Measurements from ENCODE around the gene GPR153.
A peak's percentile ranks its signal among the peaks of the same experiment; 100 is the strongest.

GPR153 gene

DNA sequence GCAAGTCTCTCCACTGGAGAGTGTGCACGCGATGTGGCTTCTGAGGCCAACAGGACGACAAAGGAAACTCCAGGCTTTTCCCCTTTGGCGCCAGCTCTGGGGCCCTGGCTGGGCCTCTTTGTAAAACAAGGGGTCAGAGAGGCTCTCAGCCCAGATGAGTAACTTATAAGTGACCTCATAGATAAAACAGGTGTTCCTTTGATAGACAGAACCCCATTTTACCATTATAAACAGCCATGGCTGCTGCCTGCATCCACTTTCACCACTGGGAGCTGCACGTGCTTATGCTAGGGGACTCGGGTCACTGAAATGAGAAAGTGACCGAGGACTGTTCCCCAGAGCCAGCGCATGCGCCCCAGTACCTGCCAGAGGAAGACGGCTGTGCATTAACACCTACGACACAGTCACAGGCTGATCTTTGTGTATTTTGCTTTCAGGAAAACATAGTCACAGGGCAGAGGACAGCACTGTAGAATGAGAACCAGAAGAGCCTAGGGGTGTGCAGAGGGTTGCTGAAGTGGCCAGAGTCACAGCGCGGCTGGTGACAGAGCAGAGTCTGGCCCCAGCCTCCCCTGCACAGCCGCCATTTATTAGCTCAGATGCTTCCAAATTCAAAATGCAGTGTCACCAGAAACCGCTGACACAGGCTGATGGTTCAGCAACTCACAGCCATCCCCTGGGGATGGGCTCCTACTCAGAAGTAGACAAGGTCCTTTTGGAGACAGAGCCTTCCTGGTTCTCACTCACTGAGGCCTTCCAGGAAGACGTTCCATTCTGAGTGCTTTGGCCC, 42.3 kb downstream of the GPR153 start:
- Mint-ChIP-seq H3K27me3 (peaks cover 24% of the 10 kb centered on the region), H3K9me3 (no peaks in the 10 kb centered on the region), H3K27ac (no peak overlapping the region), H3K4me1 (no peaks in the 10 kb centered on the region), H3K4me3 (no peak overlapping the region)
- ATAC-seq (no peak), DNase-seq (no peak)

- ATAC-seq (no peak), DNase-seq (no peak)
- H3K27ac Mint-ChIP-seq = no peak overlapping the region
- H3K9me3 Mint-ChIP-seq = no peaks in the 10 kb centered on the region
- H3K4me1 Mint-ChIP-seq = peaks cover 22% of the 10 kb centered on the region
- peaks cover 86% of the 10 kb centered on the region for H3K27me3 Mint-ChIP-seq
- H3K4me3 Mint-ChIP-seq = no peak overlapping the region
These were observed 48.5 kb downstream of the GPR153 start for GRCh38 chr1:6212193-6212959.

DNA sequence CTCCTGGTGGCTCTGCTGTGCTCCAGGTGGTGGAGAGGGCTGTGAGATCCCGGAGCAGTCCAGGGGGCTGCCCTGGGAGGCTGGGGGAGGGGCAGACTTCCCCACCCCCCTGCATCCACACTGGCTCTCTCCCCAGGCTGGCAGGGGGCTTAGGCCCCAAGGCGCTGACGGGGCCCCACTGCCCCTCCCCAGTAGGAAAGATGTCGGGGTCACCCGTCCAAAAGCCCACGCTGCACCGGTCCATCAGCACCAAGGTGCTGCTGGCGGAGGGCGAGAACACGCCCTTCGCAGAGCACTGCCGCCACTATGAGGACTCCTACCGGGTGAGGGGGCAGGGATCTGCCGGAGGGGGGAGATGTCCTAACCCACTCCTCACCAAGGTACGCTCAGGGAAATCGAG, 49.2 kb downstream of the GPR153 start:
- no peak overlapping the region for H3K27ac Mint-ChIP-seq
- peaks cover 26% of the 10 kb centered on the region for H3K4me1 Mint-ChIP-seq
- H3K9me3 Mint-ChIP-seq = no peaks in the 10 kb centered on the region
- peaks cover 92% of the 10 kb centered on the region for H3K27me3 Mint-ChIP-seq
- ATAC-seq (no peak), DNase-seq (no peak)
- H3K4me3 Mint-ChIP-seq = no peak overlapping the region

DNA sequence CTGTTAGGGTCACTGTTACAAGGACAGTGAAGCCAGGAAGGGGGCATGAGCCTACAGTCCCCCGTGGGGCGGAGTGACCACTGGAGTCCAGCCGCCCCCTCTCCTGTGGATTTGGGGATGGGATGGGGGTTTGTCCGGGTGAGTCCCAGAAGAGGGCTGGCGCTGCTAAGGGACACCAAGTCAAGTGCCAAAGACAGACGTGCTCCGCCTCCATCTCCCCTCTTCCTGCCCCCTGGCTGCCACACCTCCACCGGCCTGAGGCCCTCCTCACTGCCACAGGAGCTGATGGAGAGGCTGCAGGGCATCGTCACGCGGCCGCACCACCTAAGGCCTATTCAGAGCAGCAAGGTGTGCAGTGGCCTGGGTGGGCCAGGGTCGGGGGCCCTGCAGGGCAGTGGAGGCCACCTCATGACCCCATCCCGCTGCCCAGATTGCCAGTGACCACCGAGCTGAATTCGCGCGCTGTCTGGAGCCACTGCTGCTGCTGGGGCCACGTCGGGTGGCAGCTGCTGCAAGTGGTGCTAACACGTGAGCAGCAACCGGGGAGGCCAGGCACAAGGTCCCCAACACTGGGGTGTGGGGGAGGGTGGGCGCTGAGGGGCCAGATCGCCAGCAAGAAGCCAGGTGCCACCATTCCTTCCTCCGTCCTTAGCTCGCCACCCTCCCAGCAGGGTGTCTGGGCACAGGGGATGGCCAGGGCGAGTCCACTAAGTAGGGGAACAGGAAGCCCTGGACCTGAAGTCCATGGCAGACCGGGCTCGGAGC, 50.1 kb downstream of the GPR153 start:
- DNase-seq (no peak), ATAC-seq (no peak)
- peaks cover 96% of the 10 kb centered on the region for H3K27me3 Mint-ChIP-seq
- no peak overlapping the region for H3K4me3 Mint-ChIP-seq
- peaks cover 28% of the 10 kb centered on the region for H3K4me1 Mint-ChIP-seq
- H3K9me3 Mint-ChIP-seq = no peaks in the 10 kb centered on the region
- H3K27ac Mint-ChIP-seq = no peak overlapping the region

DNA sequence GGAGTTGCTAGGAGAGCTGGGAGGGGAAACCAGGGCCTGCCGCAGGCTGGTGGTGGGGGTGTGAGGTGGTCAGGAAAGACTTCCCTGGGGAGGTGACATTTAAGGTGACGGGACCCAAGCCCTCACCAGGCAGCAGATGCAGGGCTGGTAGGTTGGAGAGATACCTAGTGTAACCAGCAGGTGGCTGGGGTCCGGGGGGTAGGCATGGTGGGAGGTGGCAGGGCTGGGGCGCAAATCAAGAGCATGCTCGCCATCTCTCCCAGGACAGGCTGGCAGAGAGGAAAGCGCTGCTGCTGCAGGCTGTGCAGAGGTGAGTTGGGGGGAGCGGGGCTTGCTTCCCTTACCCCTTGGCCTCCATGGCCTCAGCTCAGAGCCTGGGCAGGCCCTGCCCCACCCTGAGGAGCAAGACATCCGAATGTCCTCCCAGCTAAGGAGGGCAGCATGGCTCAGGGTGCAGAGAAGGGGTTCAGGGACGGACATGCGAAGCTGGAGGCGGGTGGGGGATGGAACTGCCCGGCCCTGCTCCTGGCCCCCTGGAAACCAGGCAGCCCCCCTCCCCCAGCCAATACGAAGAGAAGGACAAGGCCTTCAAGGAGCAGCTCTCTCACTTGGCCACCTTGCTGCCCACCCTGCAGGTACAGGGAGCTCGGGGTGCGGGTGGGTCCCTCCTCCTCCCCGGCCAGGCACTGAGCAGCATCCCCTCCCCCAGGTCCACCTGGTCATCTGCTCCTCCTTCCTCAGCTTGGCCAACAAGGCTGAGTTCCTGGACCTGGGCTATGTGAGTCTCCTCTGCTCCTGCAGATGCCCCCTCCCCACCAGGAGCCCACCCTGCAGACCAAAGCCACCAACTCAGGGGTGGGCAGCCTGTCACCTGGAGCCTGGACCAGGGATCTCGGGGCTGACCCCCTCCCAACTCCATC, 51.0 kb downstream of the GPR153 start:
- H3K27ac Mint-ChIP-seq = no peak overlapping the region
- DNase-seq (peak in 1 of 2 donors; percentile 26), ATAC-seq (peak; percentile 21)
- H3K9me3 Mint-ChIP-seq = no peaks in the 10 kb centered on the region
- H3K27me3 Mint-ChIP-seq = peaks cover 87% of the 10 kb centered on the region
- H3K4me1 Mint-ChIP-seq = peaks cover 31% of the 10 kb centered on the region
- peak overlapping the region in 1 of 2 donors; percentile 67 for H3K4me3 Mint-ChIP-seq

GRCh38 chr1:6208723-6209660, 51.9 kb downstream of the GPR153 start:
- Mint-ChIP-seq H3K27me3 (peaks cover 79% of the 10 kb centered on the region), H3K27ac (no peak overlapping the region), H3K4me3 (peak overlapping the region; percentile 37 to 67), H3K9me3 (no peaks in the 10 kb centered on the region), H3K4me1 (peaks cover 36% of the 10 kb centered on the region)
- peak; percentile 35 for ATAC-seq
- DNase-seq = peak in 1 of 2 donors; percentile 26

DNA sequence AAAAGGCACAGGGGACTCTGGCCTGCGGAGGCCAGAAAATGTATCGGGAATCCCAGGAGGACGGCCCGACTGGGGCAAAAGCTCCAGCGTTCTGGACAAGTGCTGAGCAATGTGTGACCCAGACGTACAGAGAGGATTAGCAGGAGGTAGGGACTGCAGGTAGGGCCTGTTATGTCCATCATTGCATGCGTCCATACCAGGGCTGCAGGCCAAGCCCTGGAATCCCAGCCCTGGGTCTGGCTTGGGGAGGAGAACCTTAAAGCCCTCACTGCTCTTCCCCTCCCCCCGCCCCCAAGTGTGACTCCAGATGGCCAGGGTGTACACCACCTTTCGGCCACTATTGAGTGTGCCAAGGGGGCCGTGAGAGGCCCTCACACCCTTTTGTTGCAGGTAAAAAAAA, 53.0 kb downstream of the GPR153 start:
- Mint-ChIP-seq H3K27ac (no peak overlapping the region), H3K4me1 (peaks cover 36% of the 10 kb centered on the region), H3K4me3 (peak overlapping the region in 1 of 2 donors; percentile 37), H3K9me3 (no peaks in the 10 kb centered on the region), H3K27me3 (peaks cover 68% of the 10 kb centered on the region)
- DNase-seq = no peak
- no peak for ATAC-seq

- Mint-ChIP-seq H3K4me3 (peak overlapping the region; percentile 75 to 84), H3K4me1 (peaks cover 36% of the 10 kb centered on the region), H3K27ac (no peak overlapping the region), H3K27me3 (peaks cover 62% of the 10 kb centered on the region), H3K9me3 (no peaks in the 10 kb centered on the region)
- DNase-seq = no peak
- no peak for ATAC-seq
These were observed 53.6 kb downstream of the GPR153 start for GRCh38 chr1:6207075-6207885.

- ATAC-seq (peak; percentile 10), DNase-seq (no peak)
- H3K4me3 Mint-ChIP-seq = peak overlapping the region; percentile 75 to 84
- H3K4me1 Mint-ChIP-seq = peaks cover 37% of the 10 kb centered on the region
- peaks cover 54% of the 10 kb centered on the region for H3K27me3 Mint-ChIP-seq
- H3K27ac Mint-ChIP-seq = no peak overlapping the region
- H3K9me3 Mint-ChIP-seq = no peaks in the 10 kb centered on the region
These were observed 54.4 kb downstream of the GPR153 start for GRCh38 chr1:6206520-6206855.

GRCh38 chr1:6205849-6206519, 54.9 kb downstream of the GPR153 start, which contains the start of gene RNF207:
TSS of gene RNF207 (plus strand) at chr1:6206119. CDS start at chr1:6206536, 417 bp downstream.
- peaks cover 42% of the 10 kb centered on the region for H3K4me1 Mint-ChIP-seq
- peak within 1 kb of the TSS; percentile 84 to 85 for H3K4me3 Mint-ChIP-seq
- ATAC-seq = peak; percentile 84
- H3K9me3 Mint-ChIP-seq = no peaks in the 10 kb centered on the region
- peaks cover 49% of the 10 kb centered on the region for H3K27me3 Mint-ChIP-seq
- peak within 1 kb of the TSS; percentile 13 to 48 for H3K27ac Mint-ChIP-seq
- peak; percentile 63 to 78 for DNase-seq

DNA sequence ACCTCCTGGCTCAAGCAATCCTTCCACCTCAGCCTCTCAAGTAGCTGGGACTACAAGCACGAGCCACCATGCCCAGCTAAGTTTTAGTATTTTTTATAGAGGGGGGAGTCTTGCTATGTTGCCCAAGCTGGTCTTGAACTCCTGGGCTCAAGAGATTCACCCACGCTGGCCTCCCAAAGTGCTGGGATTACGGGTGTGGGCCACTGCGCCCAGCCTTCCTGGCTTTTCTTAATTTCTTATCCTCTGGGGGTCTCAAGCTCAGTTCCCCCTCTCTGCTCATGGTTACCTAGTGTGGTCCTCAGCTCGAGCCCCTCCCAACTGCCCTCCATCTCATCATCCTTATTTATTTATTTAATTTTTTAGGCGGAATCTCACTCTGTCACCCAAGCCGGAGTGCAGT, 58.6 kb downstream of the GPR153 start:
- Mint-ChIP-seq H3K4me1 (peaks cover 52% of the 10 kb centered on the region), H3K9me3 (peaks cover 0 to 4% of the 10 kb centered on the region in 2 donors), H3K27ac (no peak overlapping the region), H3K27me3 (peaks cover 12% of the 10 kb centered on the region), H3K4me3 (no peak overlapping the region)
- ATAC-seq (no peak), DNase-seq (no peak)

DNA sequence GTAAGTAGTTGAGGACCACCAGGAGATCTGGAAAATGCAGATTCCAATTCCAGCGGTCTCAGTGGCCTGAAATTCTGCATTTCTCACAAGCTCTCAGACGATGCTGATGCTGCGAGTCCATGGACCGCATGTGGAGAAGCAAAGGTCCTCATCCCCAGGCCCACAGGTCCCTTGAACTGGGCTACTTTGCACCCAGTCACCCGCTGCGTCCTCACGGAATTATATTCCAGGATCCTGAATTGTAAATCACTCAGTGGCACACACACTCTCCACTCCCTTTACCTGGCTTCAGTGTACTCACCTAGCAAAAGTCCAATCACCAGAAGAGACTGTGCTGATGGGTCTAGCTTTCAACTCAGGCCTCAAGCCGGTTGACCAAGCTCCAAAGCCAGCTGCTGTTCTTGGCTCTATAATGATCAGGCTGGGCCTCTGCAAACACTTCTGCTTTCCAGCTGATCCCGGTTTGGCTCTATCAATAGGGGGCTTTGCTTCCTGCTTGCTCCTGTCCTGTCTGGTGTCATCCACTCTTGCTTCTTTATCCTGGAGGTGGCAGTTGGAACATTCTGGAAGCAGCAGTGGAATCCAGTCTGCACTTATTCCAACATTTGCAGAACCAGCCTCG, 60.6 kb downstream of the GPR153 start:
- peaks cover 0 to 4% of the 10 kb centered on the region in 2 donors for H3K9me3 Mint-ChIP-seq
- ATAC-seq (no peak), DNase-seq (no peak)
- H3K27me3 Mint-ChIP-seq = no peaks in the 10 kb centered on the region
- peak overlapping the region; percentile 98 for H3K27ac Mint-ChIP-seq
- H3K4me1 Mint-ChIP-seq = peaks cover 60% of the 10 kb centered on the region
- peak overlapping the region; percentile 92 to 94 for H3K4me3 Mint-ChIP-seq

All from stimulated activated naive CD8-positive, alpha-beta T cell treated with anti-CD3 and anti-CD28 coated beads, Interleukin-15, amount 100 ng/mL, for 72 hours (primary cell).